ENCODE data around the gene CCDC188. TPM values are rescaled to one million over a fixed set of nuclear protein-coding genes. Genes with fewer than 3 reads are reported as not detected.

Gene CCDC188
- polyA plus RNA-seq, 1 donor (not counting 4 experiments of a cell fraction or from before 2014, with no cell fraction given) = not detected

DNA sequence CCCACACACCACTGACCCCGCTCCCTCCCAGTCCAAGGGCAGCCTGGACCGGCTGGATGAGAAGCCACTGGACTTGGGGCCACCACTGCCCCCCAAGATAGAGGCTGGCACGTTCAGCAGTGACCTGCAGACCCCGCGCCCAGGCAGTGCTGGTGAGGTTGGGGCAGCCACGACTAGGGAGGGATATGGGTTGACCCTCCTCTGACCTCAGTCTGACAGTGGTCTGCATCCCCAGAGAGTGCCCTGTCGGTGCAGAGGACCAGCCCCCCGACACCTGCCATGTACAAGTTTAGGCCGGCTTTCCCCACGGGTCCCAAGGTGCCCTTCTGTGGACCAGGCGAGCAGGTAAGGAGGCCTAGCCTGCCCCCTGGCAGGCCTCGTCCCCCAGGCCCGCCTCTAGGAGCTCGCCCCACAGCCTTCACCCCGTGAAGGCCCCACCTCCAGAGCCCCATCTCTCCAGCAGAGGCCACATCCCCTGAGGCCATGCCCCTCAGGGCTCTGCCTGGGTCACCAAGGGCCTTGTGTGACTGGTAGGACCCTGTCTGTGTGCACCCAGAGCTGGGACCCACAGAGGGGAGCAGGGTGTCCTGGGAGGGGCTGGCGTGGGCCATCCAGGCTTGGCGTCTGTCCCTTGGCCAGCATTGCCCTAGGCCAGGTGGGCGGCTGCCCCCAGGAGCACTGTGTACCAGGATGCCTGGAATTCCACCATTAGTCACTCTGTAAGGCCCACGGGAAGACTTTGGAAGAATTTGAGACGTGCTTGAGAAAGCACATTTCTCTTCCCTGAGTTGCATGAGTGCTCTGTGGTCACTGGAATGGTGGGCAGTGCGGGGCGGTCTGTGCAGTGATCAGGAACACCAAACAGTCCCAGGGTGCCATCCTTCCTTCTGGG is 9.4 kb downstream of the CCDC188 start:
- no peak for FAIRE-seq
- Histone ChIP-seq H2AFZ (ENCODE audit: control insufficient read depth, low read length) (no peak overlapping the region), H3K9ac (ENCODE audit: control insufficient read depth, extremely low read depth, insufficient read depth, low read length) (no peak overlapping the region), H3K9me3 (ENCODE audit: control insufficient read depth, low read depth, low read length) (no peaks in the 10 kb centered on the region), H3K9me1 (ENCODE audit: control insufficient read depth, extremely low read depth, insufficient read depth, low read length) (no peaks in the 10 kb centered on the region), H3K27ac (ENCODE audit: control insufficient read depth, insufficient read depth, low read length) (no peak overlapping the region), H3K27me3 (ENCODE audit: control insufficient read depth, extremely low read depth, insufficient read depth, low read length) (no peaks in the 10 kb centered on the region), H3K4me3 (ENCODE audit: control insufficient read depth in 2 of 3, extremely low read depth in 1 of 3, insufficient read depth in 2 of 3, low read depth in 1 of 3, low read length in 3 of 3) (no peak overlapping the region), H3K4me1 (ENCODE audit: control insufficient read depth, extremely low read depth, insufficient read depth, low read length) (peaks cover 3% of the 10 kb centered on the region), H3K4me2 (ENCODE audit: control insufficient read depth, extremely low read depth, insufficient read depth, low read depth, low read length) (no peak overlapping the region), H4K20me1 (ENCODE audit: control insufficient read depth, extremely low read depth, insufficient read depth, low read length) (peaks cover 17% of the 10 kb centered on the region), H3K79me2 (ENCODE audit: control insufficient read depth, insufficient read depth, low read length) (peaks cover 29% of the 10 kb centered on the region), H3K36me3 (ENCODE audit: control insufficient read depth in 2 of 2, extremely low read depth in 1 of 2, insufficient read depth in 2 of 2, low read length in 2 of 2) (peaks cover 9 to 28% of the 10 kb centered on the region in 2 experiments)
- DNase-seq (ENCODE audit: low read depth, low spot score) = no peak
- dilution Hi-C loops (cut with MboI; ENCODE audit: extremely low pct_ligation_motif_present, low sequenced_read_pairs) = no loop called here
- TF ChIP-seq, protein P1, sequence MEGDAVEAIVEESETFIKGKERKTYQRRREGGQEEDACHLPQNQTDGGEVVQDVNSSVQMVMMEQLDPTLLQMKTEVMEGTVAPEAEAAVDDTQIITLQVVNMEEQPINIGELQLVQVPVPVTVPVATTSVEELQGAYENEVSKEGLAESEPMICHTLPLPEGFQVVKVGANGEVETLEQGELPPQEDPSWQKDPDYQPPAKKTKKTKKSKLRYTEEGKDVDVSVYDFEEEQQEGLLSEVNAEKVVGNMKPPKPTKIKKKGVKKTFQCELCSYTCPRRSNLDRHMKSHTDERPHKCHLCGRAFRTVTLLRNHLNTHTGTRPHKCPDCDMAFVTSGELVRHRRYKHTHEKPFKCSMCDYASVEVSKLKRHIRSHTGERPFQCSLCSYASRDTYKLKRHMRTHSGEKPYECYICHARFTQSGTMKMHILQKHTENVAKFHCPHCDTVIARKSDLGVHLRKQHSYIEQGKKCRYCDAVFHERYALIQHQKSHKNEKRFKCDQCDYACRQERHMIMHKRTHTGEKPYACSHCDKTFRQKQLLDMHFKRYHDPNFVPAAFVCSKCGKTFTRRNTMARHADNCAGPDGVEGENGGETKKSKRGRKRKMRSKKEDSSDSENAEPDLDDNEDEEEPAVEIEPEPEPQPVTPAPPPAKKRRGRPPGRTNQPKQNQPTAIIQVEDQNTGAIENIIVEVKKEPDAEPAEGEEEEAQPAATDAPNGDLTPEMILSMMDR (optimal IDR thresholded peaks at IDR 0.05 in 1 of 3, IDR thresholded peaks at IDR 0.05 in 1 of 3, conservative IDR thresholded peaks at IDR 0.05 in 1 of 3; ENCODE audit: extremely low read depth in 1 of 3, insufficient read depth in 2 of 3, low read length in 3 of 3) = no peak
- no peak for TF ChIP-seq EZH2 (IDR thresholded peaks at IDR 0.05; ENCODE audit: low read length)

DNA sequence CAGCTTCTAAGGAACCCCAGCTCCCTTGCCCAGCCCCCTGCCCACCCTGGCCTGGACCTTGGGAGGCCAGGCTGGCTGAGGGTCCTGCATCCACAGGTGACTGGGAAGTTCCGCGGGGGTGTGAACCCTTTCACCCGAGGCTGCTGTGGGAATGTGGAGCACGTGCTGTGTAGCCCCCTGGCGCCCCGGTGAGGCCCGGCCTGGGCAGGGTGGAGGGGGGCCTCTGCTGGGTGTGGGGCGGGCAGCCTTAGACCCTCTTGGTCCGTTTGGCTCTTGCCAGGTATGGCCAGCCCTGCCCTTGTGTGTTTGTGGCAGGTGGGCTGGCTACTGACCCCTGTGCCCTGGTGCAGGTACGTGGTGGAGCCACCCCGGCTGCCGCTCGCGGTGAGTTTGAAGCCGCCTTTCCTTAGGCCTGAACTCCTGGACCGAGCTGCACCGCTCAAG is 10.3 kb downstream of the CCDC188 start:
- Histone ChIP-seq H3K4me3 (ENCODE audit: control insufficient read depth in 2 of 3, extremely low read depth in 1 of 3, insufficient read depth in 2 of 3, low read depth in 1 of 3, low read length in 3 of 3) (no peak overlapping the region), H3K9me1 (ENCODE audit: control insufficient read depth, extremely low read depth, insufficient read depth, low read length) (no peaks in the 10 kb centered on the region), H3K79me2 (ENCODE audit: control insufficient read depth, insufficient read depth, low read length) (peaks cover 38% of the 10 kb centered on the region), H3K4me1 (ENCODE audit: control insufficient read depth, extremely low read depth, insufficient read depth, low read length) (peaks cover 3% of the 10 kb centered on the region), H3K4me2 (ENCODE audit: control insufficient read depth, extremely low read depth, insufficient read depth, low read depth, low read length) (no peak overlapping the region), H2AFZ (ENCODE audit: control insufficient read depth, low read length) (no peak overlapping the region), H4K20me1 (ENCODE audit: control insufficient read depth, extremely low read depth, insufficient read depth, low read length) (peaks cover 21% of the 10 kb centered on the region), H3K9ac (ENCODE audit: control insufficient read depth, extremely low read depth, insufficient read depth, low read length) (no peak overlapping the region), H3K36me3 (ENCODE audit: control insufficient read depth in 2 of 2, extremely low read depth in 1 of 2, insufficient read depth in 2 of 2, low read length in 2 of 2) (peaks cover 9 to 25% of the 10 kb centered on the region in 2 experiments), H3K27ac (ENCODE audit: control insufficient read depth, insufficient read depth, low read length) (no peak overlapping the region), H3K27me3 (ENCODE audit: control insufficient read depth, extremely low read depth, insufficient read depth, low read length) (no peaks in the 10 kb centered on the region), H3K9me3 (ENCODE audit: control insufficient read depth, low read depth, low read length) (no peaks in the 10 kb centered on the region)
- DNase-seq (ENCODE audit: low read depth, low spot score) = no peak
- dilution Hi-C loops (cut with MboI; ENCODE audit: extremely low pct_ligation_motif_present, low sequenced_read_pairs) = no loop called here
- TF ChIP-seq, protein P1 (optimal IDR thresholded peaks at IDR 0.05 in 1 of 3, IDR thresholded peaks at IDR 0.05 in 1 of 3, conservative IDR thresholded peaks at IDR 0.05 in 1 of 3; ENCODE audit: extremely low read depth in 1 of 3, insufficient read depth in 2 of 3, low read length in 3 of 3) = no peak
- TF ChIP-seq EZH2 (IDR thresholded peaks at IDR 0.05; ENCODE audit: low read length) = no peak
- no peak for FAIRE-seq

All from keratinocyte (primary cell).